OCI-LY3 (cell line): ENCODE results near the gene CABP4.

Experiments
- H2AFZ ChIP-seq: fragments of 200-600, 300-600 bp; shearing (Covaris generic); 2 replicates; pipeline ENCODE4 v1.6.0; 2014; ENCODE audit warnings: antibody characterized with exemption, low read depth, low read length
- H3K27ac ChIP-seq: fragments of 200-600, 300-600 bp; sonication (generic); 2 replicates; pipeline ENCODE4 v1.5.1; 2014; ENCODE audit warnings: mild to moderate bottlenecking, low read length, moderate library complexity, mixed read lengths
- H3K27me3 ChIP-seq: fragments of 200-600, 300-600 bp; sonication (generic); 2 replicates; pipeline ENCODE4 v1.6.1; 2014; ENCODE audit warnings: low read depth, low read length, mixed read lengths
- H3K36me3 ChIP-seq: fragments of 200-600, 300-600 bp; sonication (generic); replicated peaks from 2 replicates; pipeline ENCODE3; 2014; ENCODE audit warnings: low read depth, low read length, mixed read lengths
- H3K4me1 ChIP-seq: fragments of 300-600, 200-600 bp; sonication (generic); 2 replicates; pipeline ENCODE4 v1.6.1; 2014; ENCODE audit warnings: low read length, mixed read lengths
- H3K4me2 ChIP-seq: fragments of 200-600, 300-600 bp; sonication (generic); 2 replicates; pipeline ENCODE4 v1.6.1; 2014; ENCODE audit warnings: low read length, mixed read lengths
- H3K4me3 ChIP-seq: fragments of 300-600, 200-600 bp; sonication (generic); 2 replicates; pipeline ENCODE4 v1.5.1; 2014; ENCODE audit warnings: antibody characterized with exemption, mild to moderate bottlenecking, low read length, moderate library complexity
- H3K79me2 ChIP-seq: fragments of 300-600, 200-600 bp; shearing (Covaris generic); 2 replicates; pipeline ENCODE4 v1.6.1; 2014; ENCODE audit warnings: mild to moderate bottlenecking, low read length, mixed read lengths
- H3K9ac ChIP-seq: fragments of 300-600, 200-600 bp; shearing (Covaris generic); 2 replicates; pipeline ENCODE4 v1.6.0; 2014; ENCODE audit warnings: mild to moderate bottlenecking, low read length, moderate library complexity
- H3K9me3 ChIP-seq: fragments of 200-600, 300-600 bp; shearing (Covaris generic); 2 replicates; pipeline ENCODE4 v1.6.1; 2014; ENCODE audit warnings: low read length, mixed read lengths; ENCODE audit not compliant: insufficient read depth
- H4K20me1 ChIP-seq: fragments of 200-600, 300-600 bp; sonication (generic); 2 replicates; pipeline ENCODE4 v1.6.1; 2016; ENCODE audit warnings: low read length, mixed read lengths; ENCODE audit not compliant: insufficient read depth
- EZH2phosphoT487 ChIP-seq: fragments of 200-600 bp; shearing (Covaris generic); IDR thresholded peaks from 2 replicates; pipeline ENCODE4 v1.6.1; 2018; ENCODE audit warnings: antibody characterized with exemption, mixed run types, low read depth
- TF ChIP-seq, protein P1 (sequence below): fragments of 200-600, 300-600 bp; sonication (generic); IDR thresholded peaks from 2 replicates; pipeline ENCODE4 v1.5.1; 2014; ENCODE audit warnings: antibody characterized with exemption, low read length, low read depth

The CABP4 gene

DNA sequence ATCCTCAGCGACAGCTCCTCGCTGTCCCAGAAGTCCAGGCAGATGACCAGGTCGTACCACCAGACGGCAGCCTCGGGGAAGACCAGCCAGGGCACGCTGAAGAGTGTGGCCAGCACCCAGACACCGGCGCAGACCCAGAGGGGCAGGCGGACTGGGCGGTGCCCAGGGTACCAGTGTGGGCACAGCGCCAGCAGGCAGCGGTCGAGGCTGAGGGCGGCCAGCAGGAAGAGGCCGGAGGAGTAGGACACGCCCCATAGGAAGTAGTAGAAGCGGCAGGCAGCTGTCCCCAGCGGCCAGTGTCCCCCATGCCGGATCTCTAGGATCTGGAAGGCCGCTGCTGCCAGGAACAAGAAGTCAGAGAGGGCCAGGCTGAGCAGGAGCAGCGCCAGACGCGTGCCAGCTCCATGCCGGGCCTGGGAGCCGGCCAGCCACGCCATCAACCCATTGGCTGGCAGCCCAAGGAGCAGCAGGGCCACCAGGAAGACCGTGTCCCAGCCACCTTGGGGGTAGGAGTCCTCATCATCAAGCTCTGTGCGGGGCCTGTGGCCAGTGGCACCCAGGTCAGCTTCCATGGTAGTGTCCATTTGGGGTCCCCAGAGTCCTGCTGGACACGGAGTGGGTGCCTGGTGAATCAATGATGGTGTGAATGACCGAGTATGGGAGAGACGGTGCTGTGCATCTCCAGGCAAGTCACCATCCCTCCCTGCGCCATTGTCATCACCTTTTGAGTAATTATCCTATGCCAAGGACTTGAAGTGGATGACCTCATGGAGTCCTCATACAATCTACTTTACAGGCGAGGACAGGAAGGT, 2.8 kb upstream of the CABP4 start, which contains the start of gene GPR152:
TSS of gene GPR152 (minus strand) at position 589 of the 812 bp plus-strand sequence. CDS start at position 584, 5 bp downstream.
- no peak within 1 kb of the TSS for H3K27ac ChIP-seq
- TF ChIP-seq, protein P1, sequence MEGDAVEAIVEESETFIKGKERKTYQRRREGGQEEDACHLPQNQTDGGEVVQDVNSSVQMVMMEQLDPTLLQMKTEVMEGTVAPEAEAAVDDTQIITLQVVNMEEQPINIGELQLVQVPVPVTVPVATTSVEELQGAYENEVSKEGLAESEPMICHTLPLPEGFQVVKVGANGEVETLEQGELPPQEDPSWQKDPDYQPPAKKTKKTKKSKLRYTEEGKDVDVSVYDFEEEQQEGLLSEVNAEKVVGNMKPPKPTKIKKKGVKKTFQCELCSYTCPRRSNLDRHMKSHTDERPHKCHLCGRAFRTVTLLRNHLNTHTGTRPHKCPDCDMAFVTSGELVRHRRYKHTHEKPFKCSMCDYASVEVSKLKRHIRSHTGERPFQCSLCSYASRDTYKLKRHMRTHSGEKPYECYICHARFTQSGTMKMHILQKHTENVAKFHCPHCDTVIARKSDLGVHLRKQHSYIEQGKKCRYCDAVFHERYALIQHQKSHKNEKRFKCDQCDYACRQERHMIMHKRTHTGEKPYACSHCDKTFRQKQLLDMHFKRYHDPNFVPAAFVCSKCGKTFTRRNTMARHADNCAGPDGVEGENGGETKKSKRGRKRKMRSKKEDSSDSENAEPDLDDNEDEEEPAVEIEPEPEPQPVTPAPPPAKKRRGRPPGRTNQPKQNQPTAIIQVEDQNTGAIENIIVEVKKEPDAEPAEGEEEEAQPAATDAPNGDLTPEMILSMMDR, result no peak
- TF ChIP-seq EZH2phosphoT487, result no peak
- H3K4me3 ChIP-seq, result no peak within 1 kb of the TSS
- H4K20me1 ChIP-seq, result no peaks in the 10 kb centered on the region
- no peak within 1 kb of the TSS for H2AFZ ChIP-seq
- no peaks in the 10 kb centered on the region for H3K9me3 ChIP-seq
- H3K4me1 ChIP-seq, result peaks cover 4% of the 10 kb centered on the region
- H3K4me2 ChIP-seq, result no peak within 1 kb of the TSS
- H3K36me3 ChIP-seq, result no peaks in the 10 kb centered on the region
- no peak within 1 kb of the TSS for H3K9ac ChIP-seq
- H3K79me2 ChIP-seq, result no peaks in the 10 kb centered on the region
- H3K27me3 ChIP-seq, result 0 out of 2 replicates have a peak, but pooled peaks cover 2% of the 10 kb centered on the region

DNA sequence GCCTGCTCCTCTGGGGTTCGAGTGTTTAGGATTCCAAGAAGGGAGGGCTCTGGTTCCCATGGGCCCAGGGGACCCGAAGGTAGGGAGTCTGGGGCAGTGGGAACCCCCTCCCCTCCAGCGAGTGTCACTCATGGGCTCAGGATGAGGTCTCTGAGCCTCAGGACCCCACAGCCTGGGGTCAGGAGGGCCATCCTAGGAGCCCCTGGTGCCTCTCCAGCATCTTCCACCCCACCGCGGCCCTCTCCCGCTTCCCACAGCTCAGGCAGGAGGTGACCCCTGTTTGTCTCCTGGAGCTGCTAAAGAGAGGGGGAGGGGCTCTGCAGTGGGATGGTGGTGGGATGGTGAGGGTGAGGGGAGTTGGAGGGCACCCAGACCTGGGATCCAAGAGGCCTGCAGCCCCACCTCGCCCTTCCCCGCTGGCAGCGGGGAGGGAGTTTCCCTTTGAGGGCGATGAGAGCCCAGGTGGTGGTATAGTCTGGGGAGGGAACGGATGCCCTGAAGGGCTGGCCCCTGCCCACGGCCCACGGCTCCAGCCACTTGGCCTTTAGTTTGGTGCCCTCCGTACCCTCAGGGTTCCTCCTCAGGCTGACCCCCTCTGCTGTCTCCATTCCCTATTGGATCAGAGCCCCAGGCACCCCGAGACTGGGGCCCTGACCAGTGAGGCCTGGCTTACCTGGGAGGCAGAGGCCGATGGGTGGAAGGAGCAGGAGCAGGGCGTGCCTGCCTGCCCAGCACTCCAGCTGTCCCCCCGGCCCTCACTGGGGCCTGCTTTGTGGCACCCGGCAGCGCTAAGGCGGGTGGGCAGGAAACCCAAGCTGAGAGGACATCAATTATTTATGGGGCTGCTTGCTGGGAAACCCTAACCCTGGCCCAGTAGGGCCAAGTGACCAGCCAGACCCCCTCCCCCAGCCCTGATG, 1.1 kb upstream of the CABP4 start:
- no peak overlapping the region for H3K27ac ChIP-seq
- H3K27me3 ChIP-seq, result 0 out of 2 replicates have a peak, but pooled peaks cover 2% of the 10 kb centered on the region
- H3K36me3 ChIP-seq, result no peaks in the 10 kb centered on the region
- H3K9me3 ChIP-seq, result no peaks in the 10 kb centered on the region; the same call in 1 of the 2 replicates
- no peak overlapping the region for H3K4me3 ChIP-seq
- H3K9ac ChIP-seq, result no peak overlapping the region
- H3K4me2 ChIP-seq, result no peak overlapping the region
- H3K4me1 ChIP-seq, result peaks cover 7% of the 10 kb centered on the region
- H2AFZ ChIP-seq, result no peak overlapping the region
- no peaks in the 10 kb centered on the region for H3K79me2 ChIP-seq
- no peaks in the 10 kb centered on the region for H4K20me1 ChIP-seq
- TF ChIP-seq, protein P1, result no peak
- no peak for TF ChIP-seq EZH2phosphoT487

DNA sequence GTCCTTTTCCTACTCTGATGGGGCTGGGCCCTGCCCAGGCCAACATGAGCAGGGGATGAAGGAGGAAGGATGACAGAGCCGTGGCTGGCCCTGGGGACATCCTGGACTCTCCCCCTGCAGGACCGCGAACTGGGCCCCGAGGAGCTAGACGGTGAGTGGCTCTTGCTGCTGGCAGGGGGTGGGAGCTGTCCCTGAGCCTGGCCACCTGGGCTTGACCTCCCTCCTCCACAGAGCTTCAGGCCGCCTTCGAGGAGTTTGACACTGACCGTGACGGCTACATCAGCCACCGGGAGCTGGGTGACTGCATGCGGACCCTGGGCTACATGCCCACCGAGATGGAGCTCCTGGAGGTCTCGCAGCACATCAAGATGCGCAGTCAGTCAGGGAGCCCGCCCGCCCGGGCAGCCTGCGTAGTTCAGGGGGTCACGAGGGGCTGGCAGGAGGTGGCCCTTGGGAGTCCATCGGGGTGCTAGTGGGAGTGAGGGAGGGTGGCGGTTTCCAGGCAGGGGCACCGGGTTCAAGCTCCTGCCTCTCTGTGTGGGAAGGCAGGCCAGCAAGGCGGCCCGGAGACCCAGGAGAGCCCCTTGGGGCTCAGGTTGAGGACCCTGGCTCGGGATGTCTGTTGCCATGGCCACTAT, 1.0 kb downstream of the CABP4 start:
- Histone ChIP-seq H3K36me3 (no peaks in the 10 kb centered on the region), H3K9me3 (peaks cover 4% of the 10 kb centered on the region; the same call in 1 of the 2 replicates), H4K20me1 (no peaks in the 10 kb centered on the region), H3K4me3 (no peak overlapping the region), H3K27me3 (no peaks in the 10 kb centered on the region), H3K79me2 (no peaks in the 10 kb centered on the region), H2AFZ (no peak overlapping the region), H3K4me2 (no peak overlapping the region), H3K9ac (no peak overlapping the region), H3K4me1 (peaks cover 20% of the 10 kb centered on the region), H3K27ac (no peak overlapping the region)
- no peak for TF ChIP-seq EZH2phosphoT487
- TF ChIP-seq, protein P1, result no peak
